Tibial nerve (tissue), 3 donors: ENCODE data around the gene FBXW9.
"Not testable (repeated sequence)": the region's sequence is repeated elsewhere in the genome, so short reads cannot be mapped to it uniquely, and the experiment has no call there.

Experiments used
- POLR2A ChIP-seq, 2 donors: fragments of 450-650 bp; IDR thresholded peaks; one replicate each; pipeline ENCODE4 v1.6.1; 2017; ENCODE audit warnings: antibody characterized with exemption in 2 of 2, mild to moderate bottlenecking in 2 of 2, moderate library complexity in 2 of 2
- TF ChIP-seq, protein P1 (sequence below), 5 experiments: fragments of 200-600 bp in 3 of 5; fragments of 450-650 bp in 2 of 5; sonication (generic) in 3 of 5; IDR thresholded peaks; one replicate each; pipeline ENCODE4 v1.5.1; 2016 to 2019; ENCODE audit warnings: antibody characterized with exemption in 5 of 5, mild to moderate bottlenecking in 3 of 5, moderate library complexity in 2 of 5

DNA sequence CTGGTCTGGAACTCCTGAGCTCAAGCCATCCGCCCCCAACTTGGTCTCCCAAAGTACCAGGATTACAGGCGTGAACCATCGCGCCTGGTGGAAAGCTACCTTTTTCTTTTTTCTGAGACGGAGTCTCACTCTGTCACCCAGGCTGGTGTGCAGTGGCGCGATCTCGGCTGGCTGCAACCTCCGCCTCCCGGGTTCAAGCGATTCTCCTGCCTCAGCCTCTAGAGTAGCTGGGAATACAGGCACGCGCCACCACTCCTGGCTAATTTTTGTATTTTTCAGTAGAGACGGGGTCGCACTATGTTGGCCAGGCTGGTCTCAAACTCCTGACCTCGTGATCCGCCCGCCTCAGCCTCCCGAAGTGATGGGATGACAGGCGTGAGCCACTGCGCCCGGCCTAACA is 994 bp upstream of the FBXW9 start:
- TF ChIP-seq POLR2A (IDR thresholded peaks at IDR 0.05), result not testable (repeated sequence)
- TF ChIP-seq, protein P1, sequence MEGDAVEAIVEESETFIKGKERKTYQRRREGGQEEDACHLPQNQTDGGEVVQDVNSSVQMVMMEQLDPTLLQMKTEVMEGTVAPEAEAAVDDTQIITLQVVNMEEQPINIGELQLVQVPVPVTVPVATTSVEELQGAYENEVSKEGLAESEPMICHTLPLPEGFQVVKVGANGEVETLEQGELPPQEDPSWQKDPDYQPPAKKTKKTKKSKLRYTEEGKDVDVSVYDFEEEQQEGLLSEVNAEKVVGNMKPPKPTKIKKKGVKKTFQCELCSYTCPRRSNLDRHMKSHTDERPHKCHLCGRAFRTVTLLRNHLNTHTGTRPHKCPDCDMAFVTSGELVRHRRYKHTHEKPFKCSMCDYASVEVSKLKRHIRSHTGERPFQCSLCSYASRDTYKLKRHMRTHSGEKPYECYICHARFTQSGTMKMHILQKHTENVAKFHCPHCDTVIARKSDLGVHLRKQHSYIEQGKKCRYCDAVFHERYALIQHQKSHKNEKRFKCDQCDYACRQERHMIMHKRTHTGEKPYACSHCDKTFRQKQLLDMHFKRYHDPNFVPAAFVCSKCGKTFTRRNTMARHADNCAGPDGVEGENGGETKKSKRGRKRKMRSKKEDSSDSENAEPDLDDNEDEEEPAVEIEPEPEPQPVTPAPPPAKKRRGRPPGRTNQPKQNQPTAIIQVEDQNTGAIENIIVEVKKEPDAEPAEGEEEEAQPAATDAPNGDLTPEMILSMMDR (IDR thresholded peaks at IDR 0.05), result not testable (repeated sequence)
